ENCODE results near the gene COPE.
"Not testable (repeated sequence)": the region's sequence is repeated elsewhere in the genome, so short reads cannot be mapped to it uniquely, and the experiment has no call there.

Gene COPE

GRCh38 chr19:18940769-18941627 lies 21.8 kb upstream of the COPE start, which contains the start of gene HOMER3:
Gene HOMER3, minus strand, starts transcription at chr19:18941217. Its CDS starts 2,235 bp downstream, at chr19:18938982.
- DNase-seq (ENCODE audit: low read depth in 3 of 3) = peak; percentile 59 to 72 (median 62)

GRCh38 chr19:18939922-18940768 lies 21.0 kb upstream of the COPE start:
- DNase-seq (ENCODE audit: low read depth in 3 of 3) = no peak

DNA sequence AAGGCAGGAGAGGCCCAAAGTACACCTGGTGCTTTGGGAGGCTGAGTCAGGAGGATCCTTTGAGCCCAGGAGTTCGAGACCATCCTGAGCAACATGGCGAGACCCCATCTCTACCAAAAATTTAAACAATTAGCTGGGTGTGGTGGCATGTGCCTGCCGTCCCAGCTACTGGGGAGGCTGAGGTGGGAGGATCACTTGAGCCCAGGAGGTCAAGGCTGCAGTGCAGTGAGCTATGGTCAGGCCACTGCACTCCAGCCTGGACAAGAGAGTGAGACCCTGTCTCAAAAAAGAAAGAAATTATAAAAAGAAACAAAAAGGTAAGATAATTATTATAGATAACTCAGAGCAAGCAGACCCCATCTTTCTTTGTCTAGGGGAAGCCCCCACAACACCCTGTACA lies 20.0 kb upstream of the COPE start:
- no peak for DNase-seq (ENCODE audit: low read depth in 3 of 3)

DNA sequence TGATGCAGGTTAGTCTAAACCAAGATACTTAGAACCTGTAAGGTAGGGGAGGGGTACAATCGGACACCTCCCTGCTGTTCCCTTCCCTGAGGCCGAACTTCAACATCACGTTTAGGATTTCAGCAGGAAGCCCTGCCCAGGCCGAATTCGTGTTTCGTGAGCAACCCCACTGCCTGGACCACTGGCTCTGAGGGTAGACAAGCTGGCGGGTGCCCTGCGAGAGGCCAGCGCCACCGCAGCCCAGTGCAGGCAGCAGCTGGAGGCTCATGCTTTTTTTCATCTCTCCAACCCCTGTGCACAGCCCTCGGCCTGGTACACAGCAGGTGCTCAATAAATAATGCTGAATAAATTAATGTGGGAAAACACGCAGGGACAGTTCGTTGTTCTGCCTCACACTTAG lies 14.1 kb upstream of the COPE start:
- no peak for DNase-seq (ENCODE audit: low read depth in 3 of 3)

DNA sequence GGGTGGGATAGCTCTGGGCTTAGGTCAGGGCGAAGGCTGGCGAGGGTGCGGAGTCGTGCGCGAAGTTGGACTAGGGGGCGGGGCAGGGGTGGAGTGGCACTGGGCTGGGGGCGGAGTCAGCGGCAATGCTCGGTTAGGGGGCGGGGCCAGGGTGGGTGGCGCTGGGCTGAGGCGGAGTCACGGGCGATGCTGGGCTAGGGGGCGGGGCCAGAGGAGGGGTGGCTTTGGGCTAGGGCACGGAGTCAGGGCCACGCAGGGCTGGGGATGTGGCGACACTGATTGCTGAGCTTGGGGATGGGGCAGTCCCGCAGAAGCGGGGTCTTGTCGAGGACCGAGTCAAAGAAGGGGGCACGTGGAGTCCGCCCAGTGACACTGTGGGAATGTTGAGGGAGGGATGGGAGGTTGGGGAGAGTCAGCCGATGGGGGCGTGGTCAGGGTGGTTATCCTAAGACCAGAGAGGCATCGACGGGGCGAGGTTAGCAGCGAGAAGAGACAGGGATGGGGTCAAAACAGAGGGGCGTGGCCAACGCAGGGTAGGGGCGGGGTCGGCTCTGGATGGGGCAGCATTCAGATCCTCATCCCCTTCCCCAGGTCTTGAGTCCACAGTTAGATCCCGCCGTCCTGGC lies 13.1 kb upstream of the COPE start:
- peak; percentile 71 to 76 (median 74) for DNase-seq (ENCODE audit: low read depth in 3 of 3)

DNA sequence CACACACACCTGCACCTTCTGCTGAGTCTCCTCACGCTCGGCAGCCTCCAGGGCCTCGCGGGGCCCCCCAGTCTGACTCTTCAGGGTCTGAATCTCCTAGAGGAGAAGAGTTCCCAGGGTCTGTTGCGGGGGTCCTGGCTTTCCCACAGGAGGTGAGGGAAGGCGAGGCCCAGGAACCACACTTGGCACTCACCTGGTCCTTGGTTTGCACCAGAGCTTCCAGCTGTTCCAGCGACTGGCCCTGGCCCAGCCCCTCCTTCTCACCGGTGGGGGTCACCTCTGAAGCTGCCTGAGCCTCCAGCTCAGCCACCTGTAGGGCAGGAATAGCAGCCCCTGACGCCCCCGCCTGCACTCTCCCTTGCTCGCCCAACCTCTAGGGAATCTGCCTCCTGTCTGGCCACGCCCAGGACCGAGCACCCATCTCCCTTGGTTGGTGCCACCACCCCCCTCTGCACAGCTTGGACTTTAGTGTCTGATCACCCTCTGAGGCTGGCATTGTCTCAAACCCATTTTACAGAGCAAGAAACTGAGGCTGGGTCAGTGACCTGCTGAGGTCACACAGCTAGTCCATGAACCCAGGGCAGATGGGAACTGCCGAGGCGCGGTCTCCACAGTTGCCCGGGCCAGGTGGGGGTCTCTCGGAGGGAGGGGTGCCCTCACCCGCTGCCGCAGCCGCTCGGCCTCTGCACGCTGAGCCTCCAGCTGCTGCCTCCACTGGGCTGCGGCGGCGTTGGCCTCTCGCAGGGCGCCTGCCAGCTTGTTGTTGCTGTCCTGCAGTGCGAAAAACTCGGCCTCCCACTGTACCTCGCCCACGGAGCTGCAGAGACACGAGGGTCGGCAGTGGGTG lies 12.4 kb upstream of the COPE start:
- no peak for DNase-seq (ENCODE audit: low read depth in 3 of 3)

DNA sequence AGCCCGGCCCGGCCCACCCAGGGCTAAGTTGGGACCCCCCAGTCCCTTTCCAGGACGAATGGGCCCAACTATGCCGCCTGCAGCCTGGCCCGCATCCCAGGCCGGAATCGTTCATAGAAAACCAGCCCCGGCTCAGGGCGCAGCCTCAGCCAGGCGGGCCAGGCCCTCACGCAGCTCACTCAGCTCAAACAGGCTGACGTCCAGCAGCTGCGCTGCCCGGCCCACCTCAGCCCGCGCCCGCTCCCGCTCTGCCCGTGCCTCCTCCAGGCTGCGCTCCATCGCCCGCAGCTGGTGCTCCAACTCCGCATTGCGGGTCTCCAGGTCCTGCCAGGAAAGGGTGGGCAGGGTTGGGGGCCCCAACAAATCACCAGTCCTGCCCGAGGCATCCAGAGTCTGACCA lies 10.1 kb upstream of the COPE start:
- DNase-seq (ENCODE audit: low read depth in 3 of 3) = no peak

GRCh38 chr19:18928018-18928805 lies 9.0 kb upstream of the COPE start:
- no peak for DNase-seq (ENCODE audit: low read depth in 3 of 3)

- no peak for DNase-seq (ENCODE audit: low read depth in 3 of 3)
Observed at GRCh38 chr19:18924684-18925213, 5.6 kb upstream of the COPE start.

DNA sequence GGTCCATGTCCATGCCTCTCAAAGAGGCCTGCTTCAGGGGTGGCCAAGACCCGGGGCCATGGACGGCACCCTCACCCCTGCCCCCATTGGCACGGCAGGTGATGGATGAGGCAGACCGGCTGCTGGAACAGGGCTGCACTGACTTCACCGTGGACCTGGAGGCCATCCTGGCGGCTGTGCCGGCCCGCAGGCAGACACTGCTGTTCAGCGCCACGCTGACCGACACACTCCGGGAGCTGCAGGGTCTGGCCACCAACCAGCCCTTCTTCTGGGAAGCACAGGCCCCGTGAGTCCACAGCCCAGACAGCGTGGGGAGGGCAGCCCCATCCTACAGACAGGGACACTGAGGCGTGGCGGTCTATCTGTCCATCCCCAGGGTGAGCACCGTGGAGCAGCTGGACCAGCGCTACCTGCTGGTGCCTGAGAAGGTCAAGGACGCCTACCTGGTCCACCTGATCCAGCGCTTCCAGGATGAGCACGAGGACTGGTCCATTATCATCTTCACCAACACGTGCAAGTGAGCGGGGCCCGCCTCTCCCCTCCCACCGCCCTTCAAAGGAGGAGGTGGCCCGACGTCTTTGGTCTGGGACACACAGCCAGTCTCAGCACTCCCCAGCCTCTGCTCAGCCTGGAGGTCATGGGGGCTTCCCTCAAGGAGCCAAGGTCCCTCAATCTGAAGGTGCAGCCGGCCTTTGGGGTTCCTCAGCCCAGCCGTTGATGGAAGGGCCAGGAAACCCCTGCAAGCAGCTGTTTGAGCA lies 3.2 kb upstream of the COPE start:
- no peak for DNase-seq (ENCODE audit: low read depth in 3 of 3)

DNA sequence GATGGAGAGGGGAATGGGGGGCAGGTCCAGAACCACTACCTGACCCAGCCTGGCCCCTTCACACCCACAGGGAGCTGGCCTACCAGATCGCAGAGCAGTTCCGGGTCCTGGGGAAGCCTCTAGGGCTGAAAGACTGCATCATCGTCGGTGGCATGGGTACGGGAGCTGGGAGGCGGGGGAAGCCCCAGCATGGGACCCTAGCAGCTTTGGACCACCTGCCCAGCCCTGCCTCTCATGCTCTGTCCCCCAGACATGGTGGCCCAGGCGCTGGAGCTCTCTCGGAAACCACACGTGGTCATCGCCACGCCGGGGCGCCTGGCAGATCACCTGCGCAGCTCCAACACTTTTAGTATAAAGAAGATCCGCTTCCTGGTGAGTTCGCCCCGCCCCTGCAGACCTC lies 2.4 kb upstream of the COPE start:
- DNase-seq (ENCODE audit: low read depth in 3 of 3) = no peak

GRCh38 chr19:18920400-18920799 lies 1.2 kb upstream of the COPE start:
- DNase-seq (ENCODE audit: low read depth in 3 of 3) = no peak

- no peak for DNase-seq (ENCODE audit: low read depth in 3 of 3)
Observed at GRCh38 chr19:18919900-18920214, 670 bp upstream of the COPE start.

- DNase-seq (ENCODE audit: low read depth in 3 of 3) = not testable (repeated sequence)
Observed at GRCh38 chr19:18917593-18917992, 1.6 kb downstream of the COPE start.

GRCh38 chr19:18915639-18916038 lies 3.5 kb downstream of the COPE start:
- no peak for DNase-seq (ENCODE audit: low read depth in 3 of 3)

GRCh38 chr19:18913466-18913865 lies 5.7 kb downstream of the COPE start:
- DNase-seq (ENCODE audit: low read depth in 3 of 3) = no peak

DNA sequence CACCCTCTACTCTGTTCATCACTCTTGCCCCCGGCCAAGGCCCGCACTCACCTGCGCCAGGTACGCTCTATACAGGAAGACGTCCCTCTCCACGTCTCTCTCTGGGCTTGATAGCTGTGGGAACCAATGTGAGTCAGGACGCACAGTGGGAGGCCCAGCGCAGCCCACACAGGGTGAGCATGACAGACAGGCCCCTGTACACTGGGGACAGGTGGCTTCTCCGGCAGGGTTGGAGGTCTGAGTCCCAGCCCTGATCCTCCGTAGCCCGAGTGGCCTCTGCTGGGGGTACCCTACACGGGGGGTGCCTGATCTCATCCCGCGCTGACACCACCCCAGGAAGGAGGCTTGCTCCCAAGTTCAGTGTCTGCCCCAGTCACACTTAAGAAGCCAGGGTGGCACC lies 6.3 kb downstream of the COPE start:
- DNase-seq (ENCODE audit: low read depth in 3 of 3) = no peak

DNA sequence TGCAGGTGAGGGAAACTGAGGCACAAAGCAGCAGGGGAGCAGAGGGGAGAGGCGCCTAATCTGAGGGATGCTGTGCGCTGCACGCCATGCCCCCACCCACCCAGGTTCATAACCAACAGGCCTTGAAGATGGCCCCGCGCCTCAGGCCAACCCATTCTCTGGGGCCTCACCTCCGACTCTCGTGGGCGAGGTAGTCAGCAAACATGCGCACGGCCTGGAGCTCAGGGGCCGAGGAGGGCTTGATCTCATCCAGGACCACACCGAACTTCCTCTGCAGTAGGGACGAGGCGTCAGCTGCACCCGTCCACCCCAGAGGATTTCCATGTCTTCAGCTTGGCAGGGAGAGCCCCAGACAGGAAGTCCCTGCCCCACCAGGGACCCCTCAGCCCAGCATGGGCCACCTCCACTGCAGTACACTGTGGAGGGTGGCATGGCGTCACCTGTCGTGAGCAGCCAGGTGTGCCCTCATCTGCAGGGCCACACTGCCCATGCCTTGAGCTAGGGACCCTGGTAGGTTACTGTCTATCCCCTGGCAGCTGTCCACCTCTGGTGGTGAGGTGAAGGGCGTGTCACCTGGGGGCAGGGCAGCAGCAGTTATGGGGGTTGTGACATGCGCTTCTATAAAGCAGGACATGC lies 8.3 kb downstream of the COPE start:
- no peak for DNase-seq (ENCODE audit: low read depth in 3 of 3)

- DNase-seq (ENCODE audit: low read depth in 3 of 3) = no peak
Observed at GRCh38 chr19:18910010-18910409, 9.2 kb downstream of the COPE start.
